KMS-11 (cell line): ENCODE data around the gene LHX3.

Experiments
- H2AFZ ChIP-seq: fragments of 200-600 bp; sonication (generic); 2 replicates; pipeline ENCODE4 v1.6.1; 2016; ENCODE audit warnings: antibody characterized with exemption, mixed run types, low read depth
- H3K27ac ChIP-seq: fragments of 200-600 bp; sonication (generic); 2 replicates; pipeline ENCODE4 v1.6.1; 2016; ENCODE audit warnings: mild to moderate bottlenecking, mixed run types
- H3K27me3 ChIP-seq: fragments of 200-600 bp; sonication (generic); 2 replicates; pipeline ENCODE4 v1.6.1; 2017; ENCODE audit warnings: mild to moderate bottlenecking, low read depth, mixed run types, moderate library complexity; ENCODE audit not compliant: insufficient read depth
- H3K36me3 ChIP-seq: fragments of 200-600 bp; sonication (generic); 2 replicates; pipeline ENCODE4 v1.6.1; 2017; ENCODE audit warnings: mild to moderate bottlenecking, mixed run types; ENCODE audit not compliant: insufficient read depth
- H3K4me1 ChIP-seq: fragments of 200-600 bp; sonication (generic); 2 replicates; pipeline ENCODE4 v1.6.1; 2016; ENCODE audit warnings: mild to moderate bottlenecking, low read depth, mixed run types; ENCODE audit not compliant: poor library complexity, severe bottlenecking
- H3K4me2 ChIP-seq: fragments of 200-600 bp; sonication (generic); 2 replicates; pipeline ENCODE4 v1.7.0; 2016; ENCODE audit warnings: mild to moderate bottlenecking, mixed run types
- H3K4me3 ChIP-seq: fragments of 200-600 bp; sonication (generic); IDR thresholded peaks from 2 replicates; pipeline ENCODE4 v1.6.1; 2017; ENCODE audit warnings: low read depth, low read length, mixed read lengths; ENCODE audit not compliant: insufficient read depth
- H3K79me2 ChIP-seq: fragments of 200-600 bp; sonication (generic); 2 replicates; pipeline ENCODE4 v1.6.1; 2016; ENCODE audit warnings: low read depth, mixed run types; ENCODE audit not compliant: insufficient read depth
- H3K9ac ChIP-seq: fragments of 200-600 bp; sonication (generic); 2 replicates; pipeline ENCODE4 v1.6.1; 2016; ENCODE audit warnings: mild to moderate bottlenecking, mixed run types
- H4K20me1 ChIP-seq: fragments of 200-600 bp; sonication (generic); 2 replicates; pipeline ENCODE4 v1.6.1; 2016; ENCODE audit warnings: mild to moderate bottlenecking, mixed run types; ENCODE audit not compliant: insufficient read depth
- TF ChIP-seq, protein P1 (sequence below): fragments of 200-600 bp; sonication (generic); conservative IDR thresholded peaks from 2 replicates; pipeline ENCODE4 v1.6.1; 2017; ENCODE audit warnings: low read depth, mild to moderate bottlenecking, antibody characterized with exemption, low read length, moderate library complexity, mixed read lengths

LHX3 gene

DNA sequence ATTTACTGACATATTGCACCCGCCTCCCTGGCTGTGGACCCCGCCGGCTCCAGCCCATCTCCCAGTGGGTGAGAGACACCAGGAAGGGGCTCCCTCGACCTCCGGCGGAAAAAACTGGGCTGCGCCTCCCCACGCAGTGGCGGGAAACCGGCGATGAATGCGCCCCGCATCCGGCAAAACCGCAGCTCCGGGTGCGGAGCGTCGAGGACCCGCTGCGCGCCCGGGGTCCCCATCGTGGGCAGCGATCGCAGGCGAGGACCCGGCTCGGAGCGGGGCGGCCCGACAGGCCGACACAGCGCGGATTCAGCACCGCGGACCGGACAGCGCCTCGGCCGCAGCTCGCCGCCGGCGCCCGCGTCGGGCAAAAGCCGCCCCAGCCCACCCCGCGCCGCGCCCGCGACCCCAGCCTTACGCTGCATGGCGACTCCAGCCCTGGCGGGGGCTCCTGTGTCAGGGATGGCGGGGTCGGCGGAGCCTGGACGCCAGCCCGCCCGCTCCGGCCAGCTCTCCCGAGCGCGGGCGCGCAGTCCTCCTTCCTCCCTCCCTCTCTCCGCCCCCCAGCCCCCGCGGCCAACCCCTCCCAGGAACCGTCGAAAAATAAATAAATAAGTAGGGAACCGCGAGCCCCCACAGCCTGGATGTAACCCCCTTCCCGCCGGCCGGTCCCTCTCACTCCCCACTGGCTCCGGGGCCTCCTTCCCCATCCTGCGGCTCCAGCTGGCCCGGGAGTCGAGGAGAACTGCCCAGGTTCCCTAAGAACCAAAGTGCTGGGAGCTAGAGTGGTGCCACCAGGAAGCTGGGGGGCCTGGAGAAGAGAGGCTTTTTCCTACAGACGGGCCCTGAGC is 3.1 kb downstream of the LHX3 start:
- Histone ChIP-seq H3K9ac (no peak overlapping the region), H3K27me3 (peaks cover 46% of the 10 kb centered on the region), H3K36me3 (no peaks in the 10 kb centered on the region), H3K4me1 (peaks cover 21% of the 10 kb centered on the region), H4K20me1 (no peaks in the 10 kb centered on the region), H3K79me2 (no peaks in the 10 kb centered on the region), H3K4me2 (no peak overlapping the region), H2AFZ (no peak overlapping the region), H3K27ac (no peak overlapping the region), H3K4me3 (no peak overlapping the region)
- TF ChIP-seq, protein P1, sequence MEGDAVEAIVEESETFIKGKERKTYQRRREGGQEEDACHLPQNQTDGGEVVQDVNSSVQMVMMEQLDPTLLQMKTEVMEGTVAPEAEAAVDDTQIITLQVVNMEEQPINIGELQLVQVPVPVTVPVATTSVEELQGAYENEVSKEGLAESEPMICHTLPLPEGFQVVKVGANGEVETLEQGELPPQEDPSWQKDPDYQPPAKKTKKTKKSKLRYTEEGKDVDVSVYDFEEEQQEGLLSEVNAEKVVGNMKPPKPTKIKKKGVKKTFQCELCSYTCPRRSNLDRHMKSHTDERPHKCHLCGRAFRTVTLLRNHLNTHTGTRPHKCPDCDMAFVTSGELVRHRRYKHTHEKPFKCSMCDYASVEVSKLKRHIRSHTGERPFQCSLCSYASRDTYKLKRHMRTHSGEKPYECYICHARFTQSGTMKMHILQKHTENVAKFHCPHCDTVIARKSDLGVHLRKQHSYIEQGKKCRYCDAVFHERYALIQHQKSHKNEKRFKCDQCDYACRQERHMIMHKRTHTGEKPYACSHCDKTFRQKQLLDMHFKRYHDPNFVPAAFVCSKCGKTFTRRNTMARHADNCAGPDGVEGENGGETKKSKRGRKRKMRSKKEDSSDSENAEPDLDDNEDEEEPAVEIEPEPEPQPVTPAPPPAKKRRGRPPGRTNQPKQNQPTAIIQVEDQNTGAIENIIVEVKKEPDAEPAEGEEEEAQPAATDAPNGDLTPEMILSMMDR: no peak

DNA sequence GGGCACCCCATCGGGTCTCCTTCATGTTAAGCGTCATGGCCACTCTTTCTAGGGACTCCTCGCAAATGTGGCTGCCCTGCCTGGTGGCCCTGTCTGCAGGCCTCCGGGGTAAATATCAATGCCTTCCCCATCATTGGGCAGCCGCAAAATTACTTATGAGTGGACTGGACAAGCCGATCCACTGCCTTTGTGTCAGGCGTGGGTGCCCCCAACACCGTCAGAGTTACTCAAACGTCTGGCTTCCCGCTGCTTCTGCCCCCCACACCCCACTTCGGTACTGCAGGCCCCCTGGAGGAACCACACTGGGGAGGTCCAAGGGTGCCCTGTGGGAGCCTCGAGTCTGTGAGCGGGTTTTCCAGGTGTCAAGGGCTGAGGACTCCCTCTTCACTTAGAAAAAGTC is 3.8 kb downstream of the LHX3 start:
- H3K4me3 ChIP-seq: no peak overlapping the region
- H2AFZ ChIP-seq: no peak overlapping the region
- H3K4me1 ChIP-seq: peaks cover 21% of the 10 kb centered on the region
- no peaks in the 10 kb centered on the region for H4K20me1 ChIP-seq
- H3K27ac ChIP-seq: no peak overlapping the region
- no peak overlapping the region for H3K9ac ChIP-seq
- no peaks in the 10 kb centered on the region for H3K36me3 ChIP-seq
- no peak overlapping the region for H3K4me2 ChIP-seq
- no peaks in the 10 kb centered on the region for H3K79me2 ChIP-seq
- TF ChIP-seq, protein P1: no peak
- H3K27me3 ChIP-seq: peaks cover 52% of the 10 kb centered on the region

DNA sequence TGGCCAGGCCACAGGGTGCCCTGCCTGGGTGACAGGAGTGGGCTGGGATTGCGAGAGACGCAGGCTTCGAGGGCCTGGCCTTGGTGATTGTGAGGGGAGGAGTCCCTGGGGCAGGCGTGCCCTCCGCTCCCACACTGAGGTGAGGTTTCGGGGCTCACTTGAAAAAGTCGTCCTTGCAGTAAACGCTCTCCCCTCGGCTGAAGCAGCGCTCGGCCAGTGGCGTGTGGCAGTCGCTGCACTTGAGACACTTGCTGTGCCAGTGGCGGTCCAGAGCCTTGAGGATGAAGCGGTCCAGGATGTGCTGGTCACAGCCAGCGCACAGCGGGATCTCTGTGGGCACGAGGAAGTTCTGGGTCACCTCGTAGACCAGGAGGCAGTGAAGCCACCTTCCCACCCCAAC is 4.5 kb downstream of the LHX3 start:
- H3K4me1 ChIP-seq: peaks cover 16% of the 10 kb centered on the region

DNA sequence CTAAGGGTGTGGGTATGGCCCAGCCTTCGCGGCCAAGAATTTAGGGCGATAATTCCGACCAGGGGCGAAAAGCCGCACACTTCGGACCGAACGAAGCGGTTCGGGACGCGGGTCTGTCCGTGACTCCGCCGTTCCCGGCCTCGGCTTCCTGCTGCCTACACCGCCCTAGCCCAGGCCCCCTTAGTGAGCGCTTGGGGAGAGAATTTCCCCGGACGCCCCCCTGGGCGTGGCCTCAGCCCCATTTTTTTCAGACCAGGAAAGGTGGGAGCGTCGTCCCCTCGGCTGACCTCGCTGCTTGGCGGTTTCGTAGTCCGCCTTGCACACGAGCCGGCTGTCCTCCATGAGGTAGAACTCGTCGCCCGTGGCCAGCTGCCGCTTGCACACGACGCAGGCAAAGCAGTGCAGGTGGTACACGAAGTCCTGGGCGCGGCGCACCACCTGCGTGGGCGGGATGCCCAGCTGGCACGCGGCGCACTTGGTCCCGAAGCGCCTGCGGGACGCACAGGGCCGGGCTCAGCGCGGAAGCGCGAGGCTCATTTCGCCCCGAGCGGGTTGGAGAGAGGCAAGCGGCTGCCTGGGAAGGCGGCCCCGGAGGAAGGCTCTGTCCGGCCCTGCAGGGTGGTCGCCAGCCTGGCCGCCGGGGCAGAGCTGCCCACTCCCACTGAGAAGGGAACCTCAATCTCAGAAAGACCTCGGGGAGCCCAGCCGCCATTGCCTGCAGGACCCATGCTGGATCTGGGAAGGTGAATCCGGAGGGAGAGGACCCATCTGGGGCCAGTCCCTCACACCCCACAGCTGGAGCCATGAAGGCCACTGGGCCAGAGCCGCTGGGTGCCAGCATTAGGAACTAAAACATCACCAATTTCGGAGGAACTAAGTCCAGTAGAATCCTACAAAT is 5.3 kb downstream of the LHX3 start:
- Histone ChIP-seq H4K20me1 (no peaks in the 10 kb centered on the region), H2AFZ (no peak overlapping the region), H3K4me3 (no peak overlapping the region), H3K27me3 (peaks cover 66% of the 10 kb centered on the region), H3K27ac (no peak overlapping the region), H3K4me1 (peaks cover 13% of the 10 kb centered on the region), H3K36me3 (no peaks in the 10 kb centered on the region), H3K9ac (no peak overlapping the region), H3K4me2 (no peak overlapping the region), H3K79me2 (no peaks in the 10 kb centered on the region)
- TF ChIP-seq, protein P1: no peak

More for the DNA sequence above, 4.5 kb downstream of the LHX3 start:
- H3K27me3 ChIP-seq: peaks cover 58% of the 10 kb centered on the region
- no peak overlapping the region for H3K4me2 ChIP-seq
- TF ChIP-seq, protein P1: no peak
- H3K9ac ChIP-seq: no peak overlapping the region
- no peaks in the 10 kb centered on the region for H4K20me1 ChIP-seq
- H3K4me3 ChIP-seq: no peak overlapping the region
- H2AFZ ChIP-seq: no peak overlapping the region
- no peak overlapping the region for H3K27ac ChIP-seq
- no peaks in the 10 kb centered on the region for H3K36me3 ChIP-seq
- H3K79me2 ChIP-seq: no peaks in the 10 kb centered on the region
